Fibroblast of skin of right quadriceps (primary cell): ENCODE measurements around the gene CRISPLD2.

Source experiments
- DNase-seq: peaks from one replicate; pipeline ENCODE4 v3.0.0-alpha.2; 2013

Gene CRISPLD2

DNA sequence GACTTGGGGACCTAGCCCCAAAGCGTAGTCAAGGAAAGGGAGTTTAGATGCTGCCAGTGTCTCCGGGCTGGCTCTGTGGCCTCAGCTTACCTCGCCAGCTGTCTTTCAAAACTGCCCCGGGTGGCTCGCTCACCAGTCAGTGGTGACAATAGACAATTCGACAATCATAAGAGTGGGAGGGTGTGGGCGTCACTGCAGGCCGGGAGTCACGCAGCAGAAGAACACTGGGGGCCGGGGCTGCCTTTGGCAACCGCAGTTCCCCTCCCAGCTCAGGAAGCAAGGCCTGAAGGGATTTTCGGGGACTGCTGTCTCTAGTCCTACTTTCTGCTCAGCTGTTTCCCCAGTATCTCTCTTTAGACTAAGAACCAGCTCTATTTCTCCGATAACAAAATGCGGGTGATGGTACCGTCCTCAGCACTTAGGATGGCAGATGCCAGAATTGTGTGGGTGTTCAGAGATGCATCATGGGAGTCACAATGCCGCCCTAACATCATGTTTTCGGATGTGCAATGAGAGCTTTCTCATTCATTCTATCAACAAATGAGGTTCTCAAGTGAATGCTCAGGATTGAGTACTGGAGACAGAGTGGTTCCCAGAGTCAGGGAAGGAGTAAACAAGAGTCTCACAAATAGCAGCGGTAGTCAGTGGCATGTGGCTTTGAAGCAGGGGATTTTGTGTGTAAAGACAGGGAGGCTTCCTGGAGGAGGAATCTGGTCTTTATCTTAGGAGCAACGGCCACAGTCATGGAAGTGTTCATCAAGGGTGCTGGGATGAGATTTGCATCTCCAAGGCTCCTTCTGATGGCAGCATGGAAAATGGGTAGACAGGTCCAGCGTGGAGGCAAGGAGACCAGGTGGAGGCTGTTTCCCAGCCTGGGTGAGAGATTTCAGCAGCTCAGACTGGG, 98.5 kb downstream of the CRISPLD2 start:
- no peak for DNase-seq

DNA sequence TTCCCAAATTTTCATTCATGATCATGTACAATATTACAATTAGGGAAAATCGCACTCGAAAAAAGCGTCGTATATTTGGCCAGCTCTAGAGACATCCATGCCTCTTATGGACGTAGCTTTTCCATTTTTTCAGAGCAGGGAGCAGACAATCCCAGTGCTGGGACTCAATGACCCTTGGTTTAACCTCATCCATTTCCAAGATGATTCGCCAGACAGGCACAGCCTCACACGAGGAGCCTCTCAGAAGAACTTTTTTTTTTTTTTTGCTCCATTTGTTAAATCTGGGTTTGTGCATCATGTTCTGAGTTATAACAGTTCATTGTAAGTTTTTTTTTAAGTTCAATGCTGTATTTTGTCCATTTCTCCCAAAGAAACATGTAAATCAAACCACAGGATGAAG, 99.5 kb downstream of the CRISPLD2 start:
- DNase-seq: peak; percentile 52

DNA sequence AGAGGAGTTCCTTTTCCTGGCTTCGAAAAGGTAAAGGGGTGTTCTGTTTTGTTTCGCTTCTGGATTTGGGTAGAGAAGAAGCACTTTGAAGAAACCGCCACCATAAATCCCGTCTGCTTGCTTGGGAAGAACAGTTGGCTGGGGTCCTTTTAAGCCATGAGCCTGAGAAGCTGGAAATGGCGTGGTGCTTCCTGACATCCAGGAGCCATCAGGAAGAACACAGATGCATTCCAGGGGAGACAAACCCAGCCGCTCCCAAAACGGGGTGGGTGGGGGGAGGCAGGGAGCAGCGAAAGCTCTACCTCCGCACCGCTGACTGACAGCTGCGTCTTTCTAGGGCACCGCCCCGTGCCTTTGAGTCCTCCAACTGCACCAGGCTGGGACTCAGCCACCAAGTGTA, 99.9 kb downstream of the CRISPLD2 start:
- DNase-seq: no peak

DNA sequence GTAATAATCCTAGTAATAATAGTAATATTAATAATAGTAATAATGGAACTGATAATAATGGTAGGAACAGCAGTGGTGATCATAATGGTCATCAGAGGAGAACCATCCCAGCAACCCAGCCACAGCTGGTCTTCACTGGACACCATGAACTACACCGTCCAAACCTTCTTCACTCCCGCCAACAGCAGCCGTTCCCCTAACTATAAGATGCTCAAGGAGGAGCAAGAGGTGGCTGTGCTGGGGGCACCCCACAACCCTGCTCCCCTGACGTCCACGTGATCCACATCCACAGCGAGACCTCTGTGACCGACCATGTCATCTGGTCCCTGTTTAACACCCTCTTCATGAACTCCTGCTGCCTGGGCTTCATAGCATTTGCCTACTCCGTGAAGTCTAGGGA, 100.5 kb downstream of the CRISPLD2 start:
- DNase-seq: no peak

DNA sequence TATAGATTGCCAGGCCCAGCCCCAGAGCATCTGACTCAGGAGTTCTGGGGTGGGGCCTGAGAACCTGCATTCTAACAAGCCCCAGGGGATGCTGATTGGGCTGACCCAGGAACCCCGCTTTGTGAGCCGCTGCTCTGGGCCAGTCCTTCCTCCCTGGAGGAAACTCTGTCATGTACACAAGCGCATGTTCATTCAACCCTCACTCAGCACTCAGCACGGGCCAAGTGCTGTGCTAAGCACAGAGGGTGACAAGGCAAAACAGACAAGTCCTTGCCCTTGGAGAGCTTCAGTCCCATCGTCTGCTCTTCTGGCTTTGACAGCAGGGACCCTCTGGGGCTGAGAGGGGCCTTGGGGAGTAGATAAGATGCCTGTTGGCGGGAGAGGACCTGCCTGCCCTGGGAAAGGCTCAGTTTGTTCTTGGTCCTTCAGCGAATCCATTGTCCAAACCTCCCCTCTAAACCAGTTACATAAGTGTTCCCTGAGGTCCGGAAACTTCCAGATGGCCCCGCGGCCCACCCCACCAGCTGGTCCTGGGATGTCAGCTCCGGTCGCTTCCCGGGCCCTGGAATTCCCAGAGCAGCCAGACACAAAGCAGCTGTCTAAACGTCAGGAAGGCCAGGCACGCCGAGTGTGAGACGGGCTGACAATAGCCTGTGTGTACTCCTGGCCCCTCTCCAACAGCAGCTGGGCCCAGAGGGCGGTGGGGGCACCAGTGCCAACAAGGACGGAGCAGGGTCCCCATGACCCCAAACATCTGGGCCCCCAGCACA, 102.8 kb downstream of the CRISPLD2 start:
- DNase-seq: no peak

DNA sequence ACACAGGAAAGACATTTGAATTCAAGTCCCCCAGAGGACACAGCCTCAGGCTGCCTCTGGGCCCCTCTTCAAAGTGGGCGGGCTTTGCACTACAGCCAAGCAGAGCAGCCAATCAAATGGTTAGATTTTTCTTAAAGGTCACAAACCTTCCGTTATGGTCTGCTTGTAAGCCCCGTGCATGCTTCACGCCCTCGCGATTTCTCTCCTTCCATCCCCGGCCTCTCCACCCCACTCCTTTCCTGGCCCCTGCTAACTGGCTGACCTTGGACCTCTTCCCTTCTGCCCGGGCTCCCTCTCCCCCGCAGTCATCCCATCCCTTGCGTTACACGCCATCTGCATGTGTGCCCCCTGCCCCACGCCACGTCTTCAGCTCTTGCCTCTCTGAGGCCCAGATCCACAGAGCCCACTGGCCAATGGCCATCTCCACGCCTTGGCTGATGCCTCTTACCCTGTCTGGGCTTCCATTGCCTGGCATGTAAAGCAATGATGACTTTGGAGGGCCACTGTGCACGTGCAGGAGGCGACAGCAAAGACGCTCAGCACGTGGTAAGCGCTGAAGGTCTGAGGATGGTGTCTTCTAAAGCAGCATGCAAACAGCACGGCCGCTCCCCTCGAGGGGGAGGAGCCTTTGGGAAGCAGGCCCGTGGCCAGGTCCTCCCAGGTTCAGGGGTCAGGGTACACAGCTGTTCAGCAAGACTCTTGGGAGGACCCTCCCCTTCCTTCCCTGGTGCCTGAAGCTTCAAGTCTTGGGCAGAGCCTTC, 104.7 kb downstream of the CRISPLD2 start:
- DNase-seq: no peak

DNA sequence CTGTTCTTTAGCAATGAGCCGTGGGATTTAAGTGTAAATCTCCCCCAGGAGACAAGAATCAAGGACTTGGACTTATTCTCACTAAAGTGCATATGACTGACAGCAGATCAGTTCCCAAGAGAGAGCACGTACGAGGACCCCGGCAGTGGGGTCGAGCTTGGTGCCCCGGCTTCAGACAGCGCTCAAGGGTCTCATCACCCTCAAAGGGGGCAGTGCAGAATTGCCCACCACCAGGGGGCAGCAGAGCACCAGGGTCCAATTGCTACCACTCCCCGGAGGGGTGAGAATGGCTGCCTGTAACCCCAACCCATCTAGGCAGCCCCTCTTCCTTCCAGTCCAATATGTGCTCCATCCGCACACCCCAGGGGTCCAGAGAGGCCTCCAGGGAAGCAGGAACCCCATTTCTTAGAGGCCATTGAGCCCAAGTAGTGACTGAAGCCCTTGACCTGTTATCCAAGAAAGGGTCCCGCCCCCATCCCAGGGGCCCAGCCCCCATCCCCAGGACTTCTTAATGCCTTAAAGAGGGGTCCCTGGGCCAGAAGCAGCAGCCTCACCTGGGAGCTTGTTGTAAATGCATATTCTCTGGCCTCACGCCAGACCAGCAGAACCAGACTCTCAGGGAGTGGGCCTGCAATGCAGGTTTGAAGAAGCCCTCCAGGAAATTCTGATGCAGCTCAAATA, 105.4 kb downstream of the CRISPLD2 start:
- DNase-seq: no peak

DNA sequence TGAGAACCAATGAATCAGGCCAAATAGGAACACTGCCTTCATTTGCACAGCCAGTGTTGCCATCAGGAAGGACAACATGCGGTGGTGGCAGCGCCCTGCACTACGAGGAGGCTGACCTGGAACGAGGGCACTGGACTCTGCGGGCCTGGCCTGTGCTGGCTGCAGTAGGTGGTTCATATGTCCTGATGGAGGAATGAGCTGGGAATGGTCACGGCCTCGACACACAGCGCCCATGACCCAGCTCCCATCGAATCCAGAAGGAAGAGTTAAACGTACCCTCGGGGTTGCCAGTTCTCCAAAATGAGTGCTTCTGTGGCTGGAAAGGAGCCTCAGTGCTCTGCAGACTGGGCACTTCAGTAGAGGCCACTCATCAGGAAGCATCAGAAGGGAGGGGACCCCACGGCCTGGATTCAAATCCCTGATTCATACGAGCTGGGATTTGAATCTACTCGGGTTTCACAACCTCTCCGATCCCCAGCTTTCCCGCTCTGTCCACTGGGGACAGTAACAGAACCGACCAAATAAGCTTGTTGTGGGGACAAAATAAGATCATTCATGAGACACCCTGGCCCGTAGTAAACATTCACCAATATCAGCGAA, 106.1 kb downstream of the CRISPLD2 start:
- DNase-seq: no peak

DNA sequence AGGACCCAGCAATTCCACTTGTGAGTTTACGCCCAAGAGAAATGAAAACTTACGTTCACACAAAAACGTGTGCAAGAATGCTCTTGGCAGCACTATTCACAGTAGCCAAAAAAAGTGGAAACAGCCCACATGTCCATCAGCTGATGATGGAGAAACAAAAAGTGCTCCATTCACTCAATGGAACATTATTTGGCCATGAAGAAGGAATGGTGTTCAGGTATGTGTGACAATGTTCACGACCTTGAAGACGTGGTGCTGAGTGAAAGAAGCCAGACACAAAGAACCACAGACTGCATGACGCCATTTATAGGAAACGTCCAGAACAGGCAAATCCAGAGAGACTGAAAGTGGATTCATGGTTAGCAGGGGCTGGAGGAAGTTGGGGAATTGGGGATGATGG, 106.7 kb downstream of the CRISPLD2 start:
- no peak for DNase-seq

DNA sequence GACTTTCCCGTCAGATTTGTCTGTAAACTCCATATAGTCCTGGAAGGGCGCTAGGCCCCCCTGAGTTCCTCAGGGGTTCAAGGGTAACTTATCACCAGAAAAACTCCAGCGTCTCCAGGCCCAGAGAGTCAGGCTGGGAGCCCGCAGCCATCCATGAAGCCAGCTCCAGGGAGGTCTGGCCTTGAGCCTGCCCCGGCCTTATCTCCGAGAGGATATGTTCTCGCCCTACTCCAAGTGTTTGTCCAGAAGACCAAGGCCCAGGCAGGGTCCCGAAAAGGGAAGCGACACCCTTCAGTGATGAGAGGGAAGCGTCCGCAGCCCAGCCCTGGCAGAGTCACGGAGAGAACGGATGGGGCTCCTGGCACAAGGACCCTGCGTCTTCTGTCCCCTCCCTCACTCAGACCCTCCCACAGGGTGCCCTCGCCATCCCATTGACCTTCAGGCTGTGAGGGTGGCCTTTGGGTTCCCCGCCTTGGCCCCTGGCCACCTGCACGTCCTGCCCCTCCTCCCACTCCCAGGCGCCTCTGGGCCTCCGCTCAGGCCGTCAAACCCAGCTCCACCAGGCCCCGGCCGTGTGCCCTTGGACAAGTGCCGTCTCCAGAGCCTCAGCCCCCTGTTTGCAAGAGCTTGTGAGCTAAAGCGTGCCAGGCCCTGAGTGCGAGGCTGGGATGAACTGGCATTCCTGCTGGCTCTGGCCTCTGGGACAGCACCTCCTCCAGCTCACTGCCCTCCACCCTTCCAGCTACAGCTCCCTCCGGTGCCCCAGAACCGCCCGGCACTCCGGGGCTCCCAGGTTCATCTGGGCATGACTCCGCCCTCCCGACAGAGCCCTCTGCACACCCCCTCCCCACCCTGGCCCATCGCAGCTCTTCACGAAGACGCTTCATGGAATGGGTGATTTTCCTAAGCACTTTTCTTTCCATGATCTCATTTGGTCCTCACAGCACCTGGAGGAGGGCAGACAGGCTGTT, 108.1 kb downstream of the CRISPLD2 start:
- DNase-seq: no peak

DNA sequence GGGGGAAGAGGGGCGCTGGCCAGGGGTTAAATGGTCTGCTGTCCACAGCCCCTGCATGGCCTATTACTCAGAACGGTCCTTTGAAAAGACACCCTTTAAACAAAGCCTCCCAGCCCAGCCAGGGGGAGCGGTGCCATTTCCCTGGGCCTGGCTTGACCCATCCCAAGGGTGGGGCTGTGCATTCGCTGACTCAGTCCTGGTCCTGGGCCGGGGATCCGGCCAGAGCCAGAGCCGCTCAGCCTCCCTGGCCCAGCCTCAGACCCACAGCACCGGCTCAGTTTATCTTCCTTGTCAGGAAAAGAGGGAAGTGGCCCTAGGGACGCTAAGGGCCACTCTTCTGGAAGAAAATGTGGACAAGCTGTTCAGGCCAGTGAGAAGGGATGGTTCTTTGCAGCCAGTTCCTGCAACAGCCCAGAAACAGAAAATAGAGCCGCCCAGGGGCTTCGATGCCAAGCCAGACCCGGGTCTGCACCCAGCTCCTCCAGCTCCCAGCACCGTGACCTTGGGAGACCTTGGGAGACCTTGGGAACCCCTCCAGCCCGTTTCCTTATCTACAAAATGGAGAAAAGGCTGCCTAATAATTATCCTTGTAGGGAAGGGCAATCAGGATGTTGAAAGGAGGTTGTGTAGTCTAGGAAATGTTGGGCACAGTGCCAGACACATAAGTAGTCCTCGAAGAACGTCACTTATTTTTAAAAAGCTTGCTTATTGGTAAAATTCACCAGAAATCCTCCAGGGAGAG, 109.1 kb downstream of the CRISPLD2 start:
- DNase-seq: no peak

DNA sequence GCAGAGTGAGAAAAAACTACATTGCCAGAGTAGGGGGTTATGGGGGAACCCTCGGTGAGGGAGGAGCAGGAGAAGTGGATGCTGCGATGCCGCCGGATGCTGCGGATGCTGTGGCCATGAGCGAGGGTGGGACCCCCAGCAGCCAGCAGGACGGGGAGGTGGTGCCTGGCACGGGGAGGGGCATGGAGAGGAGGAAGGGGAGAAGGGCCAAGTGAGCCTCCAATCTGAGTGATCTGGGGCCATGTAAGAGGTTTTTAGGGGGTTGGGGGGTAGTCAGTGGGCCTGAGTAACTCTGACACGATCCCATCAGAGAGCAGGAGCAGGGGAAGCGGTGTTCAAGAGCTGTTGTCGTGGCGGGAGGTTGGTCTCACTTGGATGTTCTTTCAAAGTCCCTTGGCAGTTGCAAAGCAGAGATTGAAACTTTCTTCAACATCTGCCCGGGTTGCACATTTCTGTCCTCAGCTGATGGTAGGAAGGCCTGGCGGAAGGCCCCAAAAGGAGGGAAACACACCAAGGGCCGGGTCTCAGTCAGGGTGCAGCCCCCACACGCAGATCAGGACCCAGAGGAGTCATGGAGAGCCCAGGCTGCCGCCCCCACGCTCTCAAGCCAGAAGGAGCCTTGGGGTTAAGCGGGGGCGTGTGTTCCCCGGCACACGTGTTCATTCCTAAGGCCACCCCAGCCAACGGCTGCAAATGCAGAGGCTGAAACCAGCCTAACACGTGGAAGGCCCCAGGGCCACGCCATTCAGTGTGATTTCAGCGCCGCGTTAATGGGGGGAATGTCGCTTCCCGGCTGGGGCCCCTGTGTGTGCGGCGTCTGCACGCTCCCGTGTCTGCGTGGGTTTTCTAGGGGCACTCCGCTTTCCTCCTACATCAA, 109.9 kb downstream of the CRISPLD2 start:
- no peak for DNase-seq

DNA sequence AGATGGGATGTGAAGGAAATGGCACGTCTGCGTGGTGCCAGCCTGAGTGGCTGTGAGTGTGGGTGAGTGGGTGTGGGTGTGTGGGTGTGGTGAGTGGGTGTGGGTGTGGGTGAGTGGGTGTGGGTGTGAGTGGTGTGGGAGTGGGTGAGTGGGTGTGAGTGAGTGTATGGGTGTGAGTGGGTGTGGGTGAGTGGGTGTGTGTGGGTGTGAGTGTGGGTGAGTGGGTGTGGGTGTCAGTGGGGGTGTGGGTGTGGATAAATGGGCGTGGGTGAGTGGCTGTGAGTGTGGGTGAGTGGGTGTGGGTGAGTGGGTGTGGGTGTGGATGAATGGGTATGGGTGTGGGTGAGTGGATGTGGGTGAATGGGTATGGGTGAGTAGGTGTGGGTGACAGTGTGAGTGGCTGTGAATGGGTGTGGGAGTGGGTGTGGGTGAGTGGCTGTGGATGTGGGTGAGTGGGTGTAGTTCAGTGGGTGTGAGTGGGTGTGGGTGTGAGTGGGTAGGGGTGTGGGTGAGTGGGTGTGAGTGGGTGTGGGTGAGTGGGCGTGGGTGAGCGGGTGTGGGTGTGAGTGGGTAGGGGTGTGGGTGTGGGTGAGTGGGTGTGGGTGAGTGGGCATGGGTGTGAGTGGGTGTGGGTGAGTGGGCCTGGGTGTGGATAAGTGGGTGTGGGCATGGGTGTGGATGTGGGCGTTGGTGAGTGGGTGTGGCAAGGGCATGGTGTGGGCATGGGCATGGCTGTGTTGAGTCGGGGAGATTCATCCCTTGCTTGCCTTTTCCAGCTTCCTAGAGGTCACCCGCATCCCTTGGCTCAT, 110.7 kb downstream of the CRISPLD2 start:
- no peak for DNase-seq

DNA sequence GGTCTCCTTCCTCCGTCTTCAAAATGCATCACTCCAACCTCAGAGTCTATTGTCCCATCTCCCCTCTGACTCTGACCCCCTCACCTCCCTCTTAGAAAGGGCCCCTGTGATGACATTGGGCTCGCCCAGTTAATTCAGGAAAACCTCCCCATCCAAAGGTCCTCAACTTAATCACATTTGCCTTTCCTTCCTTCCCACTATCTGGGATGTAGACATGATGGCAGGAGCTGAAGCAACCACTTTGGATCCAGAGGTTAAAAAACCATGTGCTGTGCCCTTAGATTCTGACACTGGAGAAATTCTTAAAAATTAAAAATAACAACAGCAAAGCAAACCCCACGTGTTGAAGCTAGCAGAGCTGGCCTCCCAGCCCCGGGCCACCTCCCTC, 111.3 kb downstream of the CRISPLD2 start:
- DNase-seq: no peak

DNA sequence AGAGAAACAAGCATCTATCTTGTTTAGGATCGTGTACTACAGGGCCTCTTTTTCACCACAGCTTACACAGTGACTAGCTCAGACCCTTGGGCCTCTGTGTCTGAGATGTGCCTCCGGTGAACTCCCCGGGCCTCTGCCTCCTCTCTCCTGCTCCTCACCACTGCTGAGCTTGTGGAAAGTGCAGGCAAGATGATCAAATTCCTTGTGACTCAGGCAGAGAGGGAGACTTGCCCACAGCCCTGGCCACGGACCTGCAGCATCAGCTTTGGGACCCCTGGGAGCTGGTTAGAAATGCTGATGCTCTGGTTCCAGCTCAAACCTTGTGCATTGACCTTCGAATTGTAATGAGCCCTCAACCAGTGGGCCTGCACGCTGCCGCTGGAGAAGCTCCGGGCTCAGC, 111.7 kb downstream of the CRISPLD2 start:
- no peak for DNase-seq

DNA sequence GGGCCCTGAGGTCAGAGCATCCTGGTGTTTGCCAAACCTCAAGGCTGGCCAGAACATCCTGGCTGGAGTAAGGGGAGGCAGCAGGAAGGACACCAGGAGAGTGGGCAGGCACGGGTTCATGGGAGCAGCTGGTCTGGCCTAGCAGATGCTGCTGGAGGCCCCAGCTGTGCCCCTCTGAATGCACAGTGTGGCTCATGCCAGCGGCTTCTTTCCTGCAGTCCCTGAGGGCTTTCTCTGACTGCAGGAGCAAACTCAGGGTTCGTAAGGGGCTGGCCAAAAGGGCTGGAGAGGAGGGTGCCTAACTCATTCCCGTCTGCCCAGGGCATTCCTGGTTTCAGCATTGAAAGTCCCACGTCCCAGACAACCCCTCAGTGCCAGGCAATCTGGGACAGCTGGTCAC, 112.9 kb downstream of the CRISPLD2 start:
- no peak for DNase-seq

DNA sequence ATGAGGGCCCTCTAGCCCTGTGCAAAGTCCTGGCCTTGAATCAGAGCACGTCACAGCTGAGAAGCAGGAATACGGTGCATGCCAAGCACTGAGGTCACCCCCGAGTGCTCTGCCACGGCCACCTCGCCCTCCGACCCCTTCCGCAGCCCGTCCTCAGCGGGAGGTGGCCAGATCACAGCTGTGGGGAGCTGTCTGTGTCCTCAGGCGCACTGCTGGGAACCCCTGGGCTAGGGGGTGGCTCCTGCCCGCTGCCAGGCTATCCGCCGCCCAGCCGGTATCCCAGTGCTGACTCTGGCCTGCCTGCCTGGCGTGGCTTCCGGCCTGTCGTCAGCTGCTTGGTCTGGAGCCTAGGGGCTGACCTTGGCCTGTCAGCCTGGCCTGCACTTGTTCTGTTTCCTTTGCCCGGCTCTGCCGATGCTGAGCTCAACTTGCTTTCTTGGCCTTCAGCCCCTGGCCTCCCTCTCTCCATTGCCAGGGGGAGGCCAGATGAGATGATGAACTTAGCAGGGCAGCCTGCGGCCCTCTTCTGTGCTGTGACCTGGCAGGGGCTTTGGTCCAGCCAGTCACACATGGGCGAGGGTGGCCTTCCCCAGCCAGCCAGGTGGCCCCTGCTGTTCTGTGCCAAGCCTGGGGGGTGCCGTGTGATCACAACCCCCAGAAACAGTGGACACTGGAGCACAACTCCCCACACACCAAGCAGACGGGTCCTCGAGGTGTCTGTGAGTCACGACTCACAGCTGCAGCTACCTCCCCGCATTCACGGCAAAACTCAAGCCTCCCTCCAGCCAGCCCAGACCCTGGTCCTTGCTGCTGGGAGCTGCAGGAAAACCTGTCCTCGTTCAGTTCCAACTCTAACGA, 114.2 kb downstream of the CRISPLD2 start:
- DNase-seq: no peak
